Measurements from ENCODE around the gene MACF1. TPM values are rescaled to one million over a fixed set of nuclear protein-coding genes. Genes with fewer than 3 reads are reported as not detected.
"Not testable (repeated sequence)": the region's sequence is repeated elsewhere in the genome, so short reads cannot be mapped to it uniquely, and the experiment has no call there.

Gene MACF1
- total RNA-seq, 2 experiments from 2014 or later: 159 to 163 TPM

- ChIA-PET POLR2A (no interaction called here), CTCF (no interaction called here)
Measured at GRCh38 chr1:39500862-39501389, 296.4 kb downstream of the MACF1 start.

- ChIA-PET CTCF (no interaction called here), POLR2A (no interaction called here)
Measured at GRCh38 chr1:39501666-39502065, 297.2 kb downstream of the MACF1 start.

GRCh38 chr1:39504436-39504835 lies 299.9 kb downstream of the MACF1 start:
- POLR2A ChIA-PET, CTCF ChIA-PET: not testable (repeated sequence)

GRCh38 chr1:39505289-39505688 lies 300.8 kb downstream of the MACF1 start:
- ChIA-PET CTCF (no interaction called here), POLR2A (interaction anchor here (0.7 kb wide), 1 partner anchor 89 kb away, joined by 5 read pairs; no protein-coding TSS in a partner anchor)

GRCh38 chr1:39507230-39507928 lies 302.9 kb downstream of the MACF1 start:
- ChIA-PET POLR2A (no interaction called here), CTCF (no interaction called here)

GRCh38 chr1:39508266-39508665 lies 303.8 kb downstream of the MACF1 start:
- CTCF ChIA-PET: no interaction called here
- POLR2A ChIA-PET: no interaction called here

GRCh38 chr1:39508857-39509305 lies 304.4 kb downstream of the MACF1 start:
- ChIA-PET POLR2A (no interaction called here), CTCF (no interaction called here)

- ChIA-PET POLR2A (no interaction called here), CTCF (no interaction called here)
Measured at GRCh38 chr1:39509360-39510009, 305.0 kb downstream of the MACF1 start.

- CTCF ChIA-PET, POLR2A ChIA-PET: not testable (repeated sequence)
Measured at GRCh38 chr1:39510570-39511186, 306.2 kb downstream of the MACF1 start.

- CTCF ChIA-PET, POLR2A ChIA-PET: not testable (repeated sequence)
Measured at GRCh38 chr1:39511477-39511876, 307.0 kb downstream of the MACF1 start.

GRCh38 chr1:39512234-39512847 lies 307.8 kb downstream of the MACF1 start:
- POLR2A ChIA-PET, CTCF ChIA-PET: not testable (repeated sequence)

- CTCF ChIA-PET, POLR2A ChIA-PET: not testable (repeated sequence)
Measured at GRCh38 chr1:39514710-39515124, 310.2 kb downstream of the MACF1 start.

- CTCF ChIA-PET, POLR2A ChIA-PET: not testable (repeated sequence)
Measured at GRCh38 chr1:39515131-39516086, 310.9 kb downstream of the MACF1 start.

GRCh38 chr1:39516841-39517240 lies 312.3 kb downstream of the MACF1 start:
- CTCF ChIA-PET, POLR2A ChIA-PET: not testable (repeated sequence)

GRCh38 chr1:39517936-39518335 lies 313.4 kb downstream of the MACF1 start:
- POLR2A ChIA-PET, CTCF ChIA-PET: not testable (repeated sequence)

GRCh38 chr1:39519376-39519775 lies 314.9 kb downstream of the MACF1 start:
- POLR2A ChIA-PET: not testable (repeated sequence)

GRCh38 chr1:39522221-39522620 lies 317.7 kb downstream of the MACF1 start:
- CTCF ChIA-PET, POLR2A ChIA-PET: not testable (repeated sequence)

More at GRCh38 chr1:39519376-39519775, 314.9 kb downstream of the MACF1 start:
- CTCF ChIA-PET: not testable (repeated sequence)

GRCh38 chr1:39522661-39523567 lies 318.4 kb downstream of the MACF1 start:
- ChIA-PET POLR2A (no interaction called here), CTCF (no interaction called here)

- ChIA-PET CTCF (no interaction called here), POLR2A (no interaction called here)
Measured at GRCh38 chr1:39524171-39524570, 319.7 kb downstream of the MACF1 start.
